ENCODE data around the gene TRIP11.
"Not testable (repeated sequence)": the region's sequence is repeated elsewhere in the genome, so short reads cannot be mapped to it uniquely, and the experiment has no call there.

Gene TRIP11

GRCh38 chr14:92039719-92040430 is at the start of gene TRIP11:
TSS of gene TRIP11 (minus strand) at chr14:92040059. CDS start at chr14:92039685, 374 bp downstream.
- peak; percentile 90 for DNase-seq

- no peak for DNase-seq
These were observed 48.6 kb upstream of the TRIP11 start for GRCh38 chr14:92088494-92088893.

- no peak for DNase-seq
These were observed 34.7 kb upstream of the TRIP11 start for GRCh38 chr14:92074555-92074954.

GRCh38 chr14:92058006-92058917 is 18.4 kb upstream of the TRIP11 start:
- no peak for DNase-seq

- DNase-seq = no peak
These were observed 9.9 kb upstream of the TRIP11 start for GRCh38 chr14:92049781-92050180.

GRCh38 chr14:92049221-92049620 is 9.4 kb upstream of the TRIP11 start:
- DNase-seq = not testable (repeated sequence)

GRCh38 chr14:92045904-92046303 is 6.0 kb upstream of the TRIP11 start:
- not testable (repeated sequence) for DNase-seq

- DNase-seq = not testable (repeated sequence)
These were observed 1.9 kb upstream of the TRIP11 start for GRCh38 chr14:92041766-92042165.

GRCh38 chr14:92041203-92041602 is 1.3 kb upstream of the TRIP11 start:
- peak; percentile 46 for DNase-seq

GRCh38 chr14:92040431-92041051 is 682 bp upstream of the TRIP11 start:
- peak; percentile 84 for DNase-seq

- DNase-seq = peak; percentile 73
These were observed 668 bp downstream of the TRIP11 start for GRCh38 chr14:92039063-92039718.

GRCh38 chr14:92037989-92038388 is 1.9 kb downstream of the TRIP11 start:
- no peak for DNase-seq

GRCh38 chr14:92035890-92036289 is 4.0 kb downstream of the TRIP11 start:
- DNase-seq = no peak

GRCh38 chr14:92033906-92034687 is 5.8 kb downstream of the TRIP11 start:
- DNase-seq = no peak

- no peak for DNase-seq
These were observed 6.4 kb downstream of the TRIP11 start for GRCh38 chr14:92033433-92033832.

GRCh38 chr14:92026548-92027190 is 13.2 kb downstream of the TRIP11 start:
- no peak for DNase-seq

- DNase-seq = no peak
These were observed 17.8 kb downstream of the TRIP11 start for GRCh38 chr14:92022036-92022435.

GRCh38 chr14:92021523-92021922 is 18.3 kb downstream of the TRIP11 start:
- DNase-seq = no peak

GRCh38 chr14:92014040-92014439 is 25.8 kb downstream of the TRIP11 start:
- no peak for DNase-seq

- no peak for DNase-seq
These were observed 27.6 kb downstream of the TRIP11 start for GRCh38 chr14:92012121-92012748.

- no peak for DNase-seq
These were observed 29.2 kb downstream of the TRIP11 start for GRCh38 chr14:92010644-92011043.

Measured in NCI-H2171 treated with DMSO at 0.1 percent for 48 hours (cell line).